ENCODE measurements around the gene UTP3. TPM values are rescaled to one million over a fixed set of nuclear protein-coding genes. Genes with fewer than 3 reads are reported as not detected.
"Not testable (repeated sequence)": the region's sequence is repeated elsewhere in the genome, so short reads cannot be mapped to it uniquely, and the experiment has no call there.

Gene UTP3
- total RNA-seq, 1 donor from 2014 or later: 28.6 TPM

- no peak overlapping the region for H3K27ac Mint-ChIP-seq (ENCODE audit: unreplicated experiment)
- H3K9me3 Mint-ChIP-seq (ENCODE audit: unreplicated experiment): no peaks in the 10 kb centered on the region
- DNase-seq (ENCODE audit: low spot score): no peak
- H3K27me3 Mint-ChIP-seq (ENCODE audit: unreplicated experiment): peaks cover 10% of the 10 kb centered on the region
- TF ChIP-seq, protein P1, sequence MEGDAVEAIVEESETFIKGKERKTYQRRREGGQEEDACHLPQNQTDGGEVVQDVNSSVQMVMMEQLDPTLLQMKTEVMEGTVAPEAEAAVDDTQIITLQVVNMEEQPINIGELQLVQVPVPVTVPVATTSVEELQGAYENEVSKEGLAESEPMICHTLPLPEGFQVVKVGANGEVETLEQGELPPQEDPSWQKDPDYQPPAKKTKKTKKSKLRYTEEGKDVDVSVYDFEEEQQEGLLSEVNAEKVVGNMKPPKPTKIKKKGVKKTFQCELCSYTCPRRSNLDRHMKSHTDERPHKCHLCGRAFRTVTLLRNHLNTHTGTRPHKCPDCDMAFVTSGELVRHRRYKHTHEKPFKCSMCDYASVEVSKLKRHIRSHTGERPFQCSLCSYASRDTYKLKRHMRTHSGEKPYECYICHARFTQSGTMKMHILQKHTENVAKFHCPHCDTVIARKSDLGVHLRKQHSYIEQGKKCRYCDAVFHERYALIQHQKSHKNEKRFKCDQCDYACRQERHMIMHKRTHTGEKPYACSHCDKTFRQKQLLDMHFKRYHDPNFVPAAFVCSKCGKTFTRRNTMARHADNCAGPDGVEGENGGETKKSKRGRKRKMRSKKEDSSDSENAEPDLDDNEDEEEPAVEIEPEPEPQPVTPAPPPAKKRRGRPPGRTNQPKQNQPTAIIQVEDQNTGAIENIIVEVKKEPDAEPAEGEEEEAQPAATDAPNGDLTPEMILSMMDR (IDR thresholded peaks at IDR 0.05; ENCODE audit: unreplicated experiment): no peak
- peaks cover 6% of the 10 kb centered on the region for H3K36me3 Mint-ChIP-seq (ENCODE audit: low read depth, unreplicated experiment)
- no peak overlapping the region for H3K4me3 Mint-ChIP-seq (ENCODE audit: unreplicated experiment)
- peaks cover 15% of the 10 kb centered on the region for H3K4me1 Mint-ChIP-seq (ENCODE audit: unreplicated experiment)
These were observed 12.9 kb downstream of the UTP3 start for GRCh38 chr4:70701271-70701670.

DNA sequence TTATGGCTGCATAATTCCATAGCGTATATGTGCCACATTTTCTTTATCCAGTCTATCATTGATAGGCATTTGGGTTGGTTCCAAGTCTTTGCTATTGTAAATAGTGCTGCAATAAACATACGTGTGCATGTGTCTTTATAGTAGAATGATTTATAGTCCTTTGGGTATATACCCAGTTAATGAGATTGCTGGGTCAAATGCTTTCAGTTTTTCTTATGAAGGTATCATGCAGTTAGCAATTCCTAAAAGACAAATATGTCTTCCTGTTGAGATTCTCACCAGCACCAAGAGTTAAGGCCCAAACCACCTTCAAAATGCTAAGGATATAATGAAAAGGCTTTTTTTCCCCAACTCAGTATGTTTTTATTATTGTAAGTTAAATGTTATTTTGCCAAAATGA is 14.3 kb downstream of the UTP3 start:
- peaks cover 10% of the 10 kb centered on the region for H3K27me3 Mint-ChIP-seq (ENCODE audit: unreplicated experiment)
- peaks cover 19% of the 10 kb centered on the region for H3K4me1 Mint-ChIP-seq (ENCODE audit: unreplicated experiment)
- not testable (repeated sequence) for H3K27ac Mint-ChIP-seq (ENCODE audit: unreplicated experiment); DNase-seq (ENCODE audit: low spot score); H3K4me3 Mint-ChIP-seq (ENCODE audit: unreplicated experiment); H3K36me3 Mint-ChIP-seq (ENCODE audit: low read depth, unreplicated experiment); H3K9me3 Mint-ChIP-seq (ENCODE audit: unreplicated experiment)

- peaks cover 6% of the 10 kb centered on the region for H3K36me3 Mint-ChIP-seq (ENCODE audit: low read depth, unreplicated experiment)
- no peaks in the 10 kb centered on the region for H3K9me3 Mint-ChIP-seq (ENCODE audit: unreplicated experiment)
- TF ChIP-seq, protein P1 (IDR thresholded peaks at IDR 0.05; ENCODE audit: unreplicated experiment): no peak
- H3K27me3 Mint-ChIP-seq (ENCODE audit: unreplicated experiment): peaks cover 10% of the 10 kb centered on the region
- peaks cover 19% of the 10 kb centered on the region for H3K4me1 Mint-ChIP-seq (ENCODE audit: unreplicated experiment)
- DNase-seq (ENCODE audit: low spot score): no peak
- peak overlapping the region; percentile 94 for H3K4me3 Mint-ChIP-seq (ENCODE audit: unreplicated experiment)
- H3K27ac Mint-ChIP-seq (ENCODE audit: unreplicated experiment): peak overlapping the region; percentile 91
These were observed 15.4 kb downstream of the UTP3 start for GRCh38 chr4:70703619-70704214.

DNA sequence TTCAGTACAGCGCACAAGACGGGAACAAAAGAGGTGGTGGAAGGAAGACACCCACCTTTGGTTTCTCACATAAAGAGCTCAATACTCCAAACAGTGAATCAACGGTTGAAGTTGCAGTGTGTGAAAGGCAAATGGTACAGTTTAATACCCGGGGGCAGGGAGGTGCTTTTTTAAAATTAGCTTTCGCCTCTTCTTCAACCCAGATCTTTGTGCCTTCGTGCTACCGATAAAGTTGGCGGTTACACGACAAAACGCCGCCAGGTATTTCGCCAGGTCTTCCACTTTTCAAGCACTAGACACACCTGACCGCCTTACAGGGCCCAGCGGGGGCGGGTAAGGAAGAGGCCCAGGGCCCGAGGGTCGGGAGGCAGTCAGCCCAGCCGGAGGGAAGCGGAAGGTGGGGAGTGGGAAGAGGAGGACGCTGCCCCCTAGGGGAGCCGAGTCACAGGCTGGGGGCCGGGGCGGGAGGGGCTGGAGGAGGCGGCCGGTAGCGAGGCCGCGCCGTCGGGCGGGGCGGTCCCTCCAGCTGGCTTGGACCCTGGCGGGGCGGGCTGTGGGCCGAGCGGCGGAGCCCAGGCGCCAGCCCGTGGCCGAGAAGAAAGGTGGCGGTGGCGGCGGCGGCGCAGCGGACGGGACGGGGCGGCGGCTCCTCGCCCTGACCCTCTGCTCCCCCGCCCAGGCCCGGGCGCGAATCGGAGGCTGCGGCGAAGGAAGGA is 16.0 kb downstream of the UTP3 start:
- H3K4me1 Mint-ChIP-seq (ENCODE audit: unreplicated experiment): peaks cover 20% of the 10 kb centered on the region
- peak overlapping the region; percentile 94 for H3K4me3 Mint-ChIP-seq (ENCODE audit: unreplicated experiment)
- H3K9me3 Mint-ChIP-seq (ENCODE audit: unreplicated experiment): no peaks in the 10 kb centered on the region
- H3K27me3 Mint-ChIP-seq (ENCODE audit: unreplicated experiment): peaks cover 10% of the 10 kb centered on the region
- TF ChIP-seq, protein P1 (IDR thresholded peaks at IDR 0.05; ENCODE audit: unreplicated experiment): peak; percentile 28
- peaks cover 6% of the 10 kb centered on the region for H3K36me3 Mint-ChIP-seq (ENCODE audit: low read depth, unreplicated experiment)
- DNase-seq (ENCODE audit: low spot score): peak; percentile 88
- peak overlapping the region; percentile 91 for H3K27ac Mint-ChIP-seq (ENCODE audit: unreplicated experiment)

DNA sequence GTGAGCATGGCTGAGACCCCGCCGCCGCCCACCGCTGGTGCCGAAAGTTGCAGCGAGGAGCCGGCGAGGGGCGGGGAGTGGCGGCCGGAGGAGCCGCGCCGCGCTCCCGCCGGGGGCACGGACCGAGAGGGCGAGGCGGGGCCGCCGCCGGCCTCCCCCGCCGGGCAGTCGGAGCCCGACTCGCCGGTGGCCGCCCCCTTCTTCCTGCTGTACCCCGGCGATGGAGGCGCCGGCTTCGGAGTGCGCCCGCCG is 16.5 kb downstream of the UTP3 start:
- H3K4me3 Mint-ChIP-seq (ENCODE audit: unreplicated experiment): no peak overlapping the region
- no peak for DNase-seq (ENCODE audit: low spot score)

More for the DNA sequence above, 16.5 kb downstream of the UTP3 start:
- TF ChIP-seq, protein P1 (IDR thresholded peaks at IDR 0.05; ENCODE audit: unreplicated experiment): no peak
- Mint-ChIP-seq H3K27ac (ENCODE audit: unreplicated experiment) (no peak overlapping the region), H3K36me3 (ENCODE audit: low read depth, unreplicated experiment) (peaks cover 6% of the 10 kb centered on the region), H3K9me3 (ENCODE audit: unreplicated experiment) (no peaks in the 10 kb centered on the region), H3K27me3 (ENCODE audit: unreplicated experiment) (peaks cover 10% of the 10 kb centered on the region), H3K4me1 (ENCODE audit: unreplicated experiment) (peaks cover 24% of the 10 kb centered on the region)
